Lower leg skin (tissue), 4 donors: ENCODE measurements around the gene ZFYVE28. TPM values are rescaled to one million over a fixed set of nuclear protein-coding genes. Genes with fewer than 3 reads are reported as not detected.

Experiments used
- DNase-seq, 2 donors: peaks; one replicate each; pipeline ENCODE4 v3.0.0-alpha.2; 2019; ENCODE audit warnings: low spot score in 2 of 2
- H3K4me3 ChIP-seq: fragments of 200-600 bp; sonication (generic); 2 replicates; pipeline ENCODE4 v1.5.1; 2017; ENCODE audit warnings: mild to moderate bottlenecking, low read depth; ENCODE audit not compliant: poor library complexity, severe bottlenecking
- CTCF ChIP-seq, 3 donors: fragments of 450-650 bp; IDR thresholded peaks; one replicate each; pipeline ENCODE4 v1.5.1; 2016; ENCODE audit warnings: antibody characterized with exemption in 3 of 3, mild to moderate bottlenecking in 3 of 3, moderate library complexity in 2 of 3
- POLR2A ChIP-seq, 2 donors: fragments of 450-650 bp; IDR thresholded peaks; one replicate each; pipeline ENCODE4 v1.6.1; 2016 to 2017; ENCODE audit warnings: antibody characterized with exemption in 2 of 2, mild to moderate bottlenecking in 1 of 2, moderate library complexity in 1 of 2
- WGBS, 2 donors: methylation state at CpG; one replicate each; pipeline ENCODE4 v1.1.5; 2018; 5-methylcytosine and 5-hydroxymethylcytosine counted together
- intact Hi-C: fragments of 100-400 bp; cut with DNase I; formaldehyde crosslinking; loops from one replicate; pipeline ENCODE4 v1.15.0; 2023; ENCODE audit warnings: low total_unique reads
- total RNA-seq, 4 donors: library from RNA; depleted of rRNA; stranded (reverse); fragments of >200 nt; gene quantifications; one replicate each; pipeline ENCODE4 v1.1.0, GENCODE V29; 2016

ZFYVE28 gene
- total RNA-seq, 4 donors from 2014 or later = 5.0 to 12.8 (median 9.9) TPM

- TF ChIP-seq POLR2A (IDR thresholded peaks at IDR 0.05) (no peak), CTCF (IDR thresholded peaks at IDR 0.05) (no peak)
- intact Hi-C loops = no loop called here
- 46 to 55% methylated on average over 8 of the region's 8 CpGs for WGBS, 2 donors
- H3K4me3 ChIP-seq = no peak overlapping the region
- peak in 1 of 2 donors; percentile 41 for DNase-seq
Measured at GRCh38 chr4:2266181-2266580, 152.3 kb downstream of the ZFYVE28 start.

- 82 to 86% methylated on average over 13 to 19 of the region's 19 CpGs for WGBS, 2 donors
- no peak for TF ChIP-seq POLR2A (IDR thresholded peaks at IDR 0.05)
- no peak for TF ChIP-seq CTCF (IDR thresholded peaks at IDR 0.05)
- no peak for DNase-seq
- intact Hi-C loops = no loop called here
- no peak overlapping the region for H3K4me3 ChIP-seq
Measured at GRCh38 chr4:2265113-2266110, 153.0 kb downstream of the ZFYVE28 start.

GRCh38 chr4:2264481-2265041 lies 153.9 kb downstream of the ZFYVE28 start:
- intact Hi-C loops = no loop called here
- WGBS, 2 donors = 74 to 78% methylated on average over 5 of the region's 6 CpGs
- H3K4me3 ChIP-seq = no peak overlapping the region
- TF ChIP-seq POLR2A (IDR thresholded peaks at IDR 0.05) (no peak), CTCF (IDR thresholded peaks at IDR 0.05) (no peak)
- no peak for DNase-seq

- no peak for TF ChIP-seq POLR2A (IDR thresholded peaks at IDR 0.05)
- TF ChIP-seq CTCF (IDR thresholded peaks at IDR 0.05) = no peak
- intact Hi-C loops = no loop called here
- DNase-seq = no peak
- H3K4me3 ChIP-seq = no peak overlapping the region
- 80 to 86% methylated on average over 6 of the region's 6 CpGs for WGBS, 2 donors
Measured at GRCh38 chr4:2263926-2264321, 154.5 kb downstream of the ZFYVE28 start.

GRCh38 chr4:2262944-2263250 lies 155.5 kb downstream of the ZFYVE28 start:
- WGBS, 2 donors = 48 to 56% methylated on average over 13 of the region's 13 CpGs
- DNase-seq = no peak
- TF ChIP-seq CTCF (IDR thresholded peaks at IDR 0.05) (no peak), POLR2A (IDR thresholded peaks at IDR 0.05) (no peak)
- intact Hi-C loops = no loop called here
- H3K4me3 ChIP-seq = no peak overlapping the region
